T-cell (primary cell): ENCODE data around the gene COTL1. TPM values are rescaled to one million over a fixed set of nuclear protein-coding genes. Genes with fewer than 3 reads are reported as not detected.

Source experiments
- ATAC-seq, 4 experiments: fragments of 200-7000 bp in 3 of 4; fragments of 150-1000 bp in 1 of 4; cut with Tn5 transposase; replicated peaks in 1 of 4; 1 replicate in 3 of 4; 2 replicates in 1 of 4; pipeline ENCODE4 v1.10.0; 2021; ENCODE audit warnings: moderate library complexity in 3 of 4, mild to moderate bottlenecking in 2 of 4, moderate number of reproducible peaks in 1 of 4
- CTCF ChIA-PET, 2 donors: fragments of 300-600 bp; sonication (Branson Sonifier 250); formaldehyde crosslinking; loops; one replicate each; lab custom pipeline; 2022; ENCODE audit warnings: antibody characterized with exemption in 2 of 2; lab: Charles Lee
- POLR2A ChIA-PET, 2 donors: fragments of 300-600 bp; sonication (Branson Sonifier 250); formaldehyde crosslinking; loops; one replicate each; lab custom pipeline; 2022; ENCODE audit warnings: antibody characterized with exemption in 2 of 2; lab: Charles Lee
- DNase-seq, 35 experiments: peaks; one replicate each; pipeline versions ENCODE4 v3.0.0 to v3.0.0-alpha.2; 2013 to 2023
- H3K27ac ChIP-seq: one replicate; pipeline ENCODE4 v1.5.1; 2013; ENCODE audit warnings: low read length
- H3K27me3 ChIP-seq, 2 experiments: replicated peaks in 1 of 2; 1 replicate in 1 of 2; 2 replicates in 1 of 2; pipeline versions ENCODE4 v1.6.1 to v1.7.0; 2013; ENCODE audit warnings: low read length in 1 of 2, mixed read lengths in 1 of 2; ENCODE audit not compliant: control insufficient read depth in 2 of 2, insufficient read depth in 2 of 2; ENCODE audit errors: extremely low read depth in 1 of 2
- H3K36me3 ChIP-seq, 2 donors: 1 replicate in 1 of 2; 2 replicates in 1 of 2; pipeline versions ENCODE4 v1.6.1 to v1.7.0; 2013; ENCODE audit warnings: low read length in 1 of 2; ENCODE audit not compliant: control insufficient read depth in 2 of 2, insufficient read depth in 1 of 2; ENCODE audit errors: extremely low read depth in 1 of 2
- H3K4me1 ChIP-seq, 2 experiments: 1 replicate in 1 of 2; 2 replicates in 1 of 2; pipeline versions ENCODE4 v1.6.1 to v1.7.0; 2013; ENCODE audit warnings: low read length in 2 of 2, mixed read lengths in 1 of 2; ENCODE audit not compliant: insufficient read depth in 2 of 2, control insufficient read depth in 1 of 2; ENCODE audit errors: extremely low read depth in 1 of 2
- H3K4me3 ChIP-seq, 2 donors: 1 replicate in 1 of 2; 2 replicates in 1 of 2; pipeline versions ENCODE4 v1.5.1 to v1.7.0; 2013; ENCODE audit warnings: mild to moderate bottlenecking in 2 of 2, low read length in 1 of 2, moderate library complexity in 1 of 2; ENCODE audit not compliant: control insufficient read depth in 1 of 2; ENCODE audit errors: extremely low read depth in 1 of 2
- H3K9me3 ChIP-seq: 2 replicates; pipeline ENCODE4 v1.7.0; 2013
- H3K27ac Mint-ChIP-seq, 2 donors: one replicate each; pipeline ENCODE4 v1.8.0; 2020 to 2021; ENCODE audit warnings: mild to moderate bottlenecking in 2 of 2, mixed read lengths in 2 of 2
- H3K27me3 Mint-ChIP-seq, 2 donors: one replicate each; pipeline ENCODE4 v1.8.0; 2021 to 2022; ENCODE audit warnings: mixed read lengths in 2 of 2
- H3K36me3 Mint-ChIP-seq: one replicate; pipeline ENCODE4 v1.8.0; 2021; ENCODE audit warnings: mixed read lengths
- H3K4me1 Mint-ChIP-seq, 3 donors: one replicate each; pipeline ENCODE4 v1.8.0; 2020 to 2022; ENCODE audit warnings: mixed read lengths in 3 of 3, mild to moderate bottlenecking in 1 of 3
- H3K4me3 Mint-ChIP-seq, 3 donors: one replicate each; pipeline ENCODE4 v1.8.0; 2020 to 2022; ENCODE audit warnings: mild to moderate bottlenecking in 3 of 3, mixed read lengths in 3 of 3, moderate library complexity in 3 of 3
- H3K9me3 Mint-ChIP-seq, 3 donors: one replicate each; pipeline ENCODE4 v1.8.0; 2020 to 2022; ENCODE audit warnings: mixed read lengths in 3 of 3
- WGBS: methylation state at CpG from one replicate; pipeline ENCODE4 v1.1.5; 2013; ENCODE audit warnings: missing lambda C conversion rate; ENCODE audit not compliant: insufficient coverage; 5-methylcytosine and 5-hydroxymethylcytosine counted together
- total RNA-seq, 35 experiments: library from RNA in 6 of 35; stranded (reverse) in 6 of 35; fragments of 120-200 nt in 1 of 35; gene quantifications; one replicate each; pipeline versions ENCODE4 v1.2.1 to v1.2.4 and lab custom pipeline; 2013 to 2026

COTL1 gene
- total RNA-seq, 5 donors from 2014 or later (not counting 1 experiment from before 2014, with no cell fraction given), result 205 to 265 (median 221) TPM

DNA sequence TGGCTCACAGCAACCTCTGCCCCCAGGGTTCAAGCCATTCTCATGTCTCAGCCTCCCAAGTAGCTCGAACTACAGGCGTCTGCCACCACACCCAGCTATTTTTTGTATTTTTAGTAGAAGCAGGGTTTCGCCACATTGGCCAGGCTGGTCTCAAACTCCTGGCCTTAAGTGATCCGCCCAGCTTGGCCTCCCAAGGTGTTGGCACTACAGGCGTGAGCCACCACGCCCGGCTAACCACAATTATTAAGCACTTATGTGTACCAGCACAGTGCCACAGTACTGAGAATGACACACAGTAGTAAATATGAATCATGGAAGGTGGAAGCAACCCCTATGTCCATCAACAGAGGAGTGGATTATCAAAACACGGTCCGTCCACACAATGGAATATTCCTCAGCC lies 49.8 kb downstream of the COTL1 start:
- POLR2A ChIA-PET, result no interaction called here
- no peaks in the 10 kb centered on the region for H3K27me3 ChIP-seq
- peaks cover 23 to 58% of the 10 kb centered on the region in 2 donors for H3K36me3 ChIP-seq
- no peak overlapping the region for H3K27ac ChIP-seq
- 100% methylated on average over 2 of the region's 9 CpGs for WGBS
- H3K4me3 ChIP-seq, result no peak overlapping the region
- peaks cover 22 to 36% (median 35%) of the 10 kb centered on the region in 3 donors for H3K4me1 Mint-ChIP-seq
- no peaks in the 10 kb centered on the region for H3K27me3 Mint-ChIP-seq
- H3K4me3 Mint-ChIP-seq, result no peak overlapping the region
- H3K27ac Mint-ChIP-seq, result peak overlapping the region; percentile 48 to 55
- ATAC-seq (no peak), DNase-seq (no peak)
- peaks cover 67% of the 10 kb centered on the region for H3K36me3 Mint-ChIP-seq
- peaks cover 0 to 38% of the 10 kb centered on the region in 2 experiments for H3K4me1 ChIP-seq
- CTCF ChIA-PET, result no interaction called here
- H3K9me3 ChIP-seq, result no peaks in the 10 kb centered on the region
- H3K9me3 Mint-ChIP-seq, result peaks cover 5 to 9% (median 7%) of the 10 kb centered on the region in 3 donors

DNA sequence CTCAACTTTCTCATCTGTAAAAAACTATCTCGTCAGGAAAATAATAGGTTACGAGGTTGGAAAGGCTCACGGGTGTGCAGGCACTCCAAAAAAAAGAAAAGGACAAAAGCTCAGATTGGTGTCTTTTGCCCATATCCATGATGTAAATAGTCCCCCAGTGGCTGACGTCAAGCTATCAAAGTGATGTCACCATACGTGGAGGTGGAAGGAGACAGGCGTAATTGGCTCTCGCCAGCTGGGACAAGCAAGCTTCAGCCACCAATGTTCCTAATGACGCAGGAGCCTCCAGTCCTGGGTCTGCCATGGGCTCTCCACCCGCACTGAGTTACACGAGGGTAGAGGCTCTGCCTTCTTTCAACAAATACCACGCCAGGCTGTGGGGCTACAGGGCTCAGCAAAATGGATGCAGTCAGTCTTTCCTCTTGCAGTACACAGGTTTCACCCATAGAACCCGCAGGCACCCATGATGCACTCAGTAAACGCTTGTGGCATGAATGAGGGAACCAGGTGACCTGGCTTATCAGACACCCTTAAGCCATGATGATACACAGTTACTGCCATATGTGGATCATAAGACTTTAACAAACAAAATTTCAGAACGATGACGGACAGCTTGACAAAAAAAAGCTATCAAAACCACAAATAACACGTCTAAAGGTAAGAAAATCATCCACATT lies 50.5 kb downstream of the COTL1 start:
- WGBS, result 86% methylated on average over 12 of the region's 16 CpGs
- ChIA-PET POLR2A (interaction anchor here in 1 of 2 donors (0.6 kb wide), 1 partner anchor 14 kb away, joined by 7 read pairs; no protein-coding TSS in a partner anchor), CTCF (interaction anchor here in 1 of 2 donors (0.5 kb wide), 1 partner anchor 16 kb away, joined by 3 read pairs; no protein-coding TSS in a partner anchor)
- Mint-ChIP-seq H3K36me3 (peaks cover 64% of the 10 kb centered on the region), H3K27me3 (no peaks in the 10 kb centered on the region), H3K4me1 (peaks cover 18 to 33% (median 32%) of the 10 kb centered on the region in 3 donors), H3K4me3 (no peak overlapping the region), H3K9me3 (peaks cover 5 to 9% (median 7%) of the 10 kb centered on the region in 3 donors), H3K27ac (peak overlapping the region in 1 of 2 donors; percentile 48)
- ATAC-seq (no peak), DNase-seq (peak in 1 of 35 experiments; percentile 32)
- Histone ChIP-seq H3K4me1 (peaks cover 0 to 33% of the 10 kb centered on the region in 2 experiments), H3K4me3 (no peak overlapping the region), H3K27ac (no peak overlapping the region), H3K36me3 (peaks cover 23 to 60% of the 10 kb centered on the region in 2 donors), H3K9me3 (no peaks in the 10 kb centered on the region), H3K27me3 (no peaks in the 10 kb centered on the region)

DNA sequence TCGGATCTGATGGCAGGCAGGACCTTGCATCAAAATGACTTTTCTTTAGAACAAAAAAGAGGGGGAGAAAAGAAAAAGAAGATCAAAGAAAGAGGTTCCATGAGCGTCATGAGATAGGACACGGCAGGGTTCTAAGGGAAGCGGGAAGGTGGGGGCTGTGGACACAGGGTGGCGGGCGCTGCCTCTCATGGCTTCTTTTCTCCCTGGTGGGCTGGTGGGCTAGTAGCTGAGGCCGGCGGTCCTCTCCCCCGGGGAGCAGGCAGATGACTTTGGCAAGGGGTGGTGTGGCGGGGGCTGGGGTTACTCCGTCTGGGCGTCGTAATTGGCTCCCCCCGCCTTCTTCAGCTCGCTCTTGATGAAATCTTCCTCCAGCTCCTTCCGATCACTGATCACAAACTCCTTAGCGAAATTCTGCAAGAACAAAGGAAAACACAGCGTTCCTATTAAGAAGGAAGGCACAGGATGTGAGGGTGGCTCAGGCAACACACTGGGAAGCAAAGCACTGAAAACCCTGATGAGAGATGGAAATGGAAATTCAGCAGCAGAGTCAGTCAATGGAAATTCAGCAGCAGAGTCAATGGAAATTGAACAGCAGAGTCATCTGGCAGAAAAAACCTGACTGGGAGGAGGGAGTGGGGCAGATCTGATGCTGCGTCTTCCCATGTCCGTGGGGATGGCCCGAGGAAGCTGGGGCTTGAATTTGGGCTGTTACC lies 51.2 kb downstream of the COTL1 start:
- no peaks in the 10 kb centered on the region for H3K27me3 Mint-ChIP-seq
- no peaks in the 10 kb centered on the region for H3K27me3 ChIP-seq
- H3K4me1 Mint-ChIP-seq, result peaks cover 18 to 28% (median 27%) of the 10 kb centered on the region in 3 donors
- CTCF ChIA-PET, result interaction anchor here in 1 of 2 donors (0.5 kb wide), 1 partner anchor 15 kb away, joined by 3 read pairs; no protein-coding TSS in a partner anchor
- peaks cover 58% of the 10 kb centered on the region for H3K36me3 Mint-ChIP-seq
- H3K4me3 ChIP-seq, result no peak overlapping the region
- peaks cover 5 to 9% (median 7%) of the 10 kb centered on the region in 3 donors for H3K9me3 Mint-ChIP-seq
- no peak for DNase-seq
- H3K4me3 Mint-ChIP-seq, result no peak overlapping the region
- peak overlapping the region in 1 of 2 donors; percentile 51 for H3K27ac Mint-ChIP-seq
- H3K4me1 ChIP-seq, result peaks cover 0 to 25% of the 10 kb centered on the region in 2 experiments
- POLR2A ChIA-PET, result no interaction called here
- 95% methylated on average over 6 of the region's 21 CpGs for WGBS
- no peak for ATAC-seq
- no peaks in the 10 kb centered on the region for H3K9me3 ChIP-seq
- H3K27ac ChIP-seq, result no peak overlapping the region
- peaks cover 23 to 62% of the 10 kb centered on the region in 2 donors for H3K36me3 ChIP-seq

DNA sequence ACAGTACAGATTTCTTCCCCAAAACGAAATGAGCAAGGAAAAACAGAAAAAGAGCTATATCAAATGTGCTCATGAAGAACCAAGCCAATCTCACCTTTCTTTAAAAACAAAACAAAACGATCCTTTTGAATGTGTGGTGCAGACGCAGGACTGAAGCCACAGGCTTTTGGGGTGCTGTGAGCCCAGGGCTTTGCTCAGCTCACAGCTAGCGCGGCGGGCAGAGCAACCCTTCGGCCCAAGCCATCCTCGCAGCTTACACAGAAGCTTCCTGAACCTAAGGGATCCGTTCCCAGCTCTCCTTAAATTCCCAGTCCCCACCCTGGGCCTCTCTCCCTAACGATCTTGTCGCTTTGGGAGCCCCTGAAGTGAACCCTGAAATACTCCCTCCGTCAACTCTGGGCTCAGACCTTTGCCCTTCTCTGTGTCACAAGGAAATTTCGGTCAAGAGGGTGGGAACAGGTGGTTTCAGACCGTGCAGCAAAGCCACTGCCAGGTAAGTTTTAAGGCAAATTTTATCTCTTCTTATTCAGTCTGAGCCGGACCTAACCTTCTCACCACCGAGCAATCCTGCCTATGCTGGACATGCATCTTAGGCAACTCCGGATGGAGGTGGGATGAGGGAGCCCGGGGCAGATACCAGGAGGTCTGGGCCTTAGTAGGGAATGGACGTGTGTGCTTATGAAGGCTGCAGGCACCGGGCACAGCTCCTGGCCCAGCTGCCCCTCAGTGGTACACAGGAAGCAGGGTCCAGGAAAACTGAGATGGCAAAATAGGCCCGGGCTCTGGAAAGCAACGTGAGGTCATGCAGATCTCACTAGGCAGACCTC lies 52.0 kb downstream of the COTL1 start:
- Mint-ChIP-seq H3K9me3 (peaks cover 5 to 9% (median 5%) of the 10 kb centered on the region in 3 donors), H3K36me3 (peaks cover 50% of the 10 kb centered on the region), H3K27me3 (no peaks in the 10 kb centered on the region), H3K27ac (no peak overlapping the region), H3K4me1 (peaks cover 16 to 25% (median 22%) of the 10 kb centered on the region in 3 donors), H3K4me3 (no peak overlapping the region)
- 92% methylated on average over 18 of the region's 22 CpGs for WGBS
- DNase-seq, result no peak
- POLR2A ChIA-PET, result no interaction called here
- no peak overlapping the region for H3K27ac ChIP-seq
- H3K36me3 ChIP-seq, result peaks cover 16 to 54% of the 10 kb centered on the region in 2 donors
- H3K9me3 ChIP-seq, result no peaks in the 10 kb centered on the region
- H3K27me3 ChIP-seq, result no peaks in the 10 kb centered on the region
- CTCF ChIA-PET, result interaction anchor here in 1 of 2 donors (0.6 kb wide), 1 partner anchor 282 kb away, joined by 3 read pairs; no protein-coding TSS in a partner anchor
- peaks cover 0 to 17% of the 10 kb centered on the region in 2 experiments for H3K4me1 ChIP-seq
- ATAC-seq, result no peak
- no peak overlapping the region for H3K4me3 ChIP-seq

DNA sequence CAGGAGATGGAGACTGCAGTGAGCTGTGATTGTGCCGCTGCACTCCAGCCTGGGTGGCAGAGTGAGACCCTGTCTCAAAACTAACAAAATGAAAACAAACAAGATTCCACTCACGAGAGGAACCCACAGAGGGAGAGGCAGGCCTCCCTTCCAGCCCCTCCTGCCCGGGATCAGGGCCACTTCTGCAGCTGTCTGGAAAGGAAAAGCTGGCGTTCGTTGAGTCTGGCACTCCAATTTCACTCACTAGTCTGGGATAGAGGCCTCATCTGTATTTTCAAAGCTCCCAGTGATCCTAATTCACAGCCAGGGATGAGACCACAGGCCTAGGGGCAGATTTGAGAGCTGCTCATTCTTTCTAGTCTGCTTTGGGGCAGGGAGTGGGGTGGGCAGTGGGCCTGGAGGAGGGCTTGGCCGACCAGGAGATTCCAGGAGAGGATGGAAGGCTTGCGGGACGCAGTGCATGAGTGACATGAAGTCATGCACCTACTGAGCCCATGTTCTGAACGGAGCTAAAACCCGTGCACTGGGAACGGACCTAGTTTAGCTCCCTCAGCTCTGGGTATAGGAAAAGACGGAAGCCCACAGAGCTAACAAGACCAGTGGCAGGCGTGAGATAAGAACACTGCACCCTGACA lies 54.0 kb downstream of the COTL1 start:
- H3K27ac ChIP-seq, result no peak overlapping the region
- no peak for DNase-seq
- H3K9me3 ChIP-seq, result no peaks in the 10 kb centered on the region
- peaks cover 13 to 20% (median 14%) of the 10 kb centered on the region in 3 donors for H3K4me1 Mint-ChIP-seq
- no peaks in the 10 kb centered on the region for H3K27me3 Mint-ChIP-seq
- no peak overlapping the region for H3K27ac Mint-ChIP-seq
- H3K36me3 ChIP-seq, result peaks cover 14 to 49% of the 10 kb centered on the region in 2 donors
- ChIA-PET POLR2A (no interaction called here), CTCF (interaction anchor here in 1 of 2 donors (0.7 kb wide), 1 partner anchor 162 kb away, joined by 3 read pairs; no protein-coding TSS in a partner anchor)
- no peaks in the 10 kb centered on the region for H3K9me3 Mint-ChIP-seq
- no peak for ATAC-seq
- no peak overlapping the region for H3K4me3 ChIP-seq
- WGBS, result 92% methylated on average over 10 of the region's 13 CpGs
- H3K4me1 ChIP-seq, result peaks cover 0 to 13% of the 10 kb centered on the region in 2 experiments
- H3K36me3 Mint-ChIP-seq, result peaks cover 37% of the 10 kb centered on the region
- no peaks in the 10 kb centered on the region for H3K27me3 ChIP-seq
- no peak overlapping the region for H3K4me3 Mint-ChIP-seq
